GM19395 (cell line): Measurements from ENCODE around the gene PPHLN1.
"Not testable (repeated sequence)": the region's sequence is repeated elsewhere in the genome, so short reads cannot be mapped to it uniquely, and the experiment has no call there.

Experiments
- ATAC-seq: cut with Tn5 transposase; IDR thresholded peaks from one replicate; pipeline ENCODE4 v1.9.1; 2021; ENCODE audit warnings: mild to moderate bottlenecking, moderate library complexity; ENCODE audit not compliant: unreplicated experiment

PPHLN1 gene

DNA sequence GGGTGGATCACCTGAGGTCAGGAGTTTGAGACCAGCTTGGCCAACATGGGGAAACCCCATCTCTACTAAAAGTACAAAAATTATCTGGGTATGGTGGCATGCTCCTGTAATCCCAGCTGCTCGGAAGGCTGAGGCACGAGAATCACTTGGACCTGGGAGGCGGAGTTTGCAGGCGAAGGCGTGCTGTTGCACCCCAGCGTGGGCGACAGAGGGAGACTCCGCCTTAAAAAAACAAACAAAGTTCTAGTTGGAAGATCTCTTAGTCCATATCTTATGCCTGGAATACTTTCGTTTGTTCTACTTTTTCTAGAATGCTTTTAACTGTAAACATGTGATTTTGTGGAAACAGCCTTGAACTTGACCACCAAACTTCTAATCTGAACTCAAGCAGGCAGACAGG, 38.7 kb downstream of the PPHLN1 start:
- ATAC-seq: no peak

DNA sequence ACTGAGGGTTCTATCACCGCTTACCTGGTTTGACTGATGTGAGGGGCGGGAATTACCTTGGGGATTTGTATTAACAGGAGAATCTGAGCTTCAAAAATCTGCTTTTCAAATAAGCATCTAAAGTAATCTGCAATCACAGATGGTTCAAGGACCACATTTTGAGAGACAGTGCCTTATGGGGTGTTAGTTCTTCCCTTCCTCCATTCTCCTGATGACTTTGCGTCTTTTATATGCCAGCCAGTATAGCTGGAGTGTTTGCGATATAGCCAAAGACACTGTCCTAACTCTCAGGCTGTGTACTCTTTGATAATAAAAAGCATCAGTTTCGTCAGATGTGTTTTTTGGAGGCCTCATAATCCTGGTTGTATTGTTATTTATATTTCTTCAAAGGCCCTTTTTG, 39.5 kb downstream of the PPHLN1 start:
- ATAC-seq: no peak

- no peak for ATAC-seq
Observed at GRCh38 chr12:42370013-42370412, 44.0 kb downstream of the PPHLN1 start.

GRCh38 chr12:42372154-42372791, 46.3 kb downstream of the PPHLN1 start:
- peak; percentile 86 for ATAC-seq

GRCh38 chr12:42373669-42374068, 47.7 kb downstream of the PPHLN1 start:
- ATAC-seq: no peak

GRCh38 chr12:42380733-42381132, 54.8 kb downstream of the PPHLN1 start:
- no peak for ATAC-seq

GRCh38 chr12:42382013-42382696, 56.2 kb downstream of the PPHLN1 start:
- no peak for ATAC-seq

DNA sequence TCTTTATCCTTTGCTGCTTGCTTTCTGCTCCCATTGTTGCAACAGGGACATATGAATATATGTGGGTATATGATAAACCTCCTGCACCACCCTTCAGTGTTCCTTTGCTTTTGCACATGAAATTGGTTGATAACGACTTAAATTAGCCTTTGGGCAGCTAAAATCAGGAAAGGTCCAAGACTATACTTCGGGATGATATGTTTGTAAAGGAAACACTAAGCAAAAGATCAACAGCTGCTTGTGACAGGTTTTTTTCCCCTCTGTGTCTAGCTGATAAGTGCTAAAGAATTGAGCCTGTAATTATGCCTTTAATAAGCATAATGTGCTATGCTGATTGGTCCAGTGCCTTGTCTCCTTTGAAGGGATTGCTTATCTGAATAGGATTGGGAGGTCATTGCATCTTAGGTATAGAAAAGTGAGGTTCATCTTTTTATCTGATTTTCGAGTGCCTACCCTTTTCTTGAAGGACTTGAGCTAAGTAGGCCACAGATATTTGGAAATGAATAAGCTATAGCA, 59.4 kb downstream of the PPHLN1 start:
- ATAC-seq: no peak

- ATAC-seq: no peak
Observed at GRCh38 chr12:42386308-42386707, 60.3 kb downstream of the PPHLN1 start.

- not testable (repeated sequence) for ATAC-seq
Observed at GRCh38 chr12:42388086-42388485, 62.1 kb downstream of the PPHLN1 start.

GRCh38 chr12:42394429-42394828, 68.5 kb downstream of the PPHLN1 start:
- no peak for ATAC-seq

- peak; percentile 63 for ATAC-seq
Observed at GRCh38 chr12:42396473-42397259, 70.7 kb downstream of the PPHLN1 start.

DNA sequence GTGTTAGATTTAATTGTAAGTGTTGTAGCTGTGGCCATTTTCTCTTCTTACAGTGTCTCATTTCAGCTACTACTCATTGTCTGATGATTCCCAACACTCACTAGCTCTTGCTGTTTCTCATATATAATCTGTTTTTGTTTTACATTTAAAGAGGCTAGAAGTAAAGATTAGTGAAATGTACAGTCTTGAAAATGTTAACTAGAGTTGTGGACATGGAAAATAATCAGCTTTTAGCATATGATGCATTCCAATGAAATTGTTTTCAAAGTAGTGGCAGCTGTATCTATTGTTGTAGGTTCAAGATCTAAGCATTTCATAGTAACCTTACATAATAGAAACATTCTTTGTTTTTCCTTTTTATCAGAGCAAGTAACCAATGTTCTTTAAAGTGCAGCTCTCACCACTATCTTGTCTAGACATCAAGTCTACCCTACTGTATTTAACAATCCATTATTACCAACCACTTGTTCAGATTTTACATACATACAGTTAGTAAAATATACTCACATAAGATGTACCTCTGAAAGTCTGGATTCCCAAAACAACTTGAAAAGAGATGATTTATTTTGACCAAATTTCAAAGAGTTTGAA, 76.9 kb downstream of the PPHLN1 start:
- ATAC-seq: no peak

DNA sequence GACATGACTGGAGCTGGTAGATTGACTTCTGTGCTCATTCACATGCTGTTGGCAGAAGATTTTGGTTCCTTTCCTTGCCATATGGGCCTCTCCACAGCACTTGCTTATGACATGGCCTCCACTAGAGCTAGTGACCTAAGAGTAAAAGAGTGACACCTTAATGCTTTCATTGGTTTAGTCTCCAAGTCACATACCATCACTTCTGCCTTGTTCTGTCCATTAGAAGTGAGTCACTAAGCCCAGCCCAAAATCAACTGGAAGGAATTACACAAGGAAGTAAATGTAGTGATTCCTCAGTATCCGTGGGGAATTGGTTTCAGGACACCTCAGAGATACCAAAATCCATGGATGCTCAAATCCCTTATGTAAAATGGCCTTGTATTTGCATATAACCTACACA, 81.3 kb downstream of the PPHLN1 start:
- ATAC-seq: no peak

DNA sequence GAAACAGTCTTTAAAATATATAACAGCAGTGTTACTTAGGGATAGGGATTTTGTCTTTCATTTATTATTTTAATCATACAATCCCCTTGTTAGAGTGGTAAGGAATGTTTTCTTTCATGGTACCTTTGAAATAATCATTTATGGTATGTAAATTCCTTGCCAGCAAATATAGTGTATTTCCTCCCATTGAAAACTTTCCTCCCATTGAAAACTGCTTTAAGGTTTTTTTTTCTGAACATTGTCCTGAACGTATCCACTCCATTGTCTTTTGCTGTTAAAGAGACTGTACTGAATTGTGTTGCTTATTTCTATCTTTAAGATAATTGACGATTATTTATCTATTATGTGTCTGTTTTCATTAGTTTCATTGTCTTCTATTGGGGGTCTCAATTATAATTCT, 83.5 kb downstream of the PPHLN1 start:
- no peak for ATAC-seq

- ATAC-seq: no peak
Observed at GRCh38 chr12:42410340-42410739, 84.4 kb downstream of the PPHLN1 start.

GRCh38 chr12:42420395-42420794, 94.4 kb downstream of the PPHLN1 start:
- ATAC-seq: no peak

DNA sequence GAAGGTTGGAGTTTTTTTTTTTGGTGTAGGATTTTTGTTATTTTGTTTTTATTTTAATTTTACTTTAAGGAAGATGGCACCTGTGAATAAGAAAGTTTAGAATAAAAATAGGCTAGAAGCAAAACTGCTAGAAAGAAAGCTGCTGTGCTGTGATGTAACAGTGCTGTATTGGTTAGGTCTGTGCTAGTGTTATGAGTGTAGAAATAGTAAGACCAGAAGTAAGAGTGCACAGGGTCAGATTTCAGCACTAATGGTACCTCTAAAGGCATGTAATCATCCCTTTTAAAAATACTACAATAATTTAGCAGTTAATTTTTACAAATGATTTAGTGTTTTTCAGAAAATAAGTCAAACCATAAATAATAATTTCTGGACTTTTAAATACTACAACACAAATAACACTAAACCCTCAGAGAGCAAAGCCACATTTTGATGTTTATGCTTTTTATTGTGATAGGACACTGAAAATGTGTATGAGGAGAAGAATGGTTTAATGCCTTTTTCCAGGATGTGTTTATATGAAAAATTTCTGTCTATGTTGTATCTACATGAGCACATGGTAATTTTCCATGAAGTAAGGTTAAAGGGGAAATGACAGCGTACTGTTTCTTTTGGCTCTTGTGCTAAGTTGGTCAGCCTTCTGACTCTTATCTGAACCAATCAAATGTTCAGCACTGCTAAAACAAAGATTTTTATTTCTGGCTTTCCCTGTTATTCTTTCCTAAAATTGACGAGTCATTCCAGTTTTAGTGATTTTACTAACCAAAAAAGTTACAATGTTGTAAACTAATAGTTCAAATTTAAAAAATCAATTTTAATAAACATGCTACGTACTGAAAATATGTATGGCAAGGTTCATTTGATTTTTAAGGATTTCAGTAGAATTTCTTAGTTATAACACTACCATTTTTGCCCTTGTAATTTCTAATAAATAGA, 96.1 kb downstream of the PPHLN1 start:
- ATAC-seq: peak; percentile 92

DNA sequence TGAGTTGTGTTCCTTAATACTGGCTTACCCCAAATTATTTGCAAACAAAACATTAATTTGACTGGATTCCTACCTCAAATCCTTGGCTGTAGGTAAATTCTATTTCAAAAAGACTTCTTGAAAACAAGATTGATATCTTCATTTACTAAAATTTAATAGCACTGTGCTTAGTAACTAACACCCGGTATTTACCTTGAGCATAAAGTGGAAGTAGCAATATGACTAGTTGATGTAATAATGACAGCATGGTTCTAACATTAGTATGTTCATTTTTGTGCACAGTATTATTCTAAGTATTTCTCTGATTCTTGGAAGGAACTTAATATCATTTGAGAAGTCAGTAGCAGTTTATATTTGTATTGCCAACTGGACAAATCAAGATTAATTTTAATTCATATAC, 96.8 kb downstream of the PPHLN1 start:
- peak; percentile 45 for ATAC-seq

GRCh38 chr12:42426746-42427145, 100.8 kb downstream of the PPHLN1 start:
- ATAC-seq: no peak
